Central memory CD8-positive, alpha-beta T cell (primary cell): ENCODE results near the gene BET1L.

Experiments used
- ATAC-seq: fragments of 150-1000 bp; cut with Tn5 transposase; replicated peaks from 2 replicates; pipeline ENCODE4 v1.10.0; 2022; ENCODE audit warnings: mild to moderate bottlenecking, moderate FRiP score, moderate number of reproducible peaks; ENCODE audit not compliant: poor library complexity, severe bottlenecking; ENCODE audit errors: extremely low read depth
- DNase-seq, 2 donors: peaks; one replicate each; pipeline ENCODE4 v3.0.0; 2021; ENCODE audit warnings: low spot score in 2 of 2
- H3K27ac Mint-ChIP-seq: one replicate; pipeline ENCODE4 v1.8.0; 2022; ENCODE audit warnings: low read depth, mild to moderate bottlenecking, moderate library complexity, mixed read lengths
- H3K27me3 Mint-ChIP-seq: one replicate; pipeline ENCODE4 v1.8.0; 2022; ENCODE audit warnings: mixed read lengths
- H3K36me3 Mint-ChIP-seq: one replicate; pipeline ENCODE4 v1.8.0; 2022; ENCODE audit warnings: mild to moderate bottlenecking, moderate library complexity, mixed read lengths; ENCODE audit not compliant: insufficient read depth
- H3K4me1 Mint-ChIP-seq: one replicate; pipeline ENCODE4 v1.8.0; 2022; ENCODE audit warnings: mixed read lengths
- H3K4me3 Mint-ChIP-seq: one replicate; pipeline ENCODE4 v1.8.0; 2022; ENCODE audit warnings: mild to moderate bottlenecking, moderate library complexity, mixed read lengths
- H3K9me3 Mint-ChIP-seq: one replicate; pipeline ENCODE4 v1.8.0; 2022; ENCODE audit warnings: mixed read lengths

BET1L gene

GRCh38 chr11:205221-206001, 1.8 kb downstream of the BET1L start:
- Mint-ChIP-seq H3K4me1 (peaks cover 60% of the 10 kb centered on the region), H3K27me3 (no peaks in the 10 kb centered on the region), H3K4me3 (peak overlapping the region; percentile 91), H3K36me3 (peaks cover 34% of the 10 kb centered on the region), H3K9me3 (no peaks in the 10 kb centered on the region), H3K27ac (peak overlapping the region; percentile 97)
- DNase-seq (peak in 1 of 2 donors; percentile 8), ATAC-seq (no peak)

- H3K4me3 Mint-ChIP-seq, result no peak overlapping the region
- no peak for ATAC-seq
- peaks cover 32% of the 10 kb centered on the region for H3K36me3 Mint-ChIP-seq
- no peak overlapping the region for H3K27ac Mint-ChIP-seq
- no peaks in the 10 kb centered on the region for H3K9me3 Mint-ChIP-seq
- peak in 1 of 2 donors; percentile 12 for DNase-seq
- H3K27me3 Mint-ChIP-seq, result no peaks in the 10 kb centered on the region
- peaks cover 53% of the 10 kb centered on the region for H3K4me1 Mint-ChIP-seq
Observed at GRCh38 chr11:204587-205109, 2.6 kb downstream of the BET1L start.

- DNase-seq (no peak), ATAC-seq (no peak)
- H3K27me3 Mint-ChIP-seq, result no peaks in the 10 kb centered on the region
- no peaks in the 10 kb centered on the region for H3K9me3 Mint-ChIP-seq
- peak overlapping the region; percentile 74 for H3K27ac Mint-ChIP-seq
- H3K4me3 Mint-ChIP-seq, result peak overlapping the region; percentile 10
- H3K4me1 Mint-ChIP-seq, result peaks cover 49% of the 10 kb centered on the region
- H3K36me3 Mint-ChIP-seq, result peaks cover 33% of the 10 kb centered on the region
Observed at GRCh38 chr11:203945-204586, 3.1 kb downstream of the BET1L start.

DNA sequence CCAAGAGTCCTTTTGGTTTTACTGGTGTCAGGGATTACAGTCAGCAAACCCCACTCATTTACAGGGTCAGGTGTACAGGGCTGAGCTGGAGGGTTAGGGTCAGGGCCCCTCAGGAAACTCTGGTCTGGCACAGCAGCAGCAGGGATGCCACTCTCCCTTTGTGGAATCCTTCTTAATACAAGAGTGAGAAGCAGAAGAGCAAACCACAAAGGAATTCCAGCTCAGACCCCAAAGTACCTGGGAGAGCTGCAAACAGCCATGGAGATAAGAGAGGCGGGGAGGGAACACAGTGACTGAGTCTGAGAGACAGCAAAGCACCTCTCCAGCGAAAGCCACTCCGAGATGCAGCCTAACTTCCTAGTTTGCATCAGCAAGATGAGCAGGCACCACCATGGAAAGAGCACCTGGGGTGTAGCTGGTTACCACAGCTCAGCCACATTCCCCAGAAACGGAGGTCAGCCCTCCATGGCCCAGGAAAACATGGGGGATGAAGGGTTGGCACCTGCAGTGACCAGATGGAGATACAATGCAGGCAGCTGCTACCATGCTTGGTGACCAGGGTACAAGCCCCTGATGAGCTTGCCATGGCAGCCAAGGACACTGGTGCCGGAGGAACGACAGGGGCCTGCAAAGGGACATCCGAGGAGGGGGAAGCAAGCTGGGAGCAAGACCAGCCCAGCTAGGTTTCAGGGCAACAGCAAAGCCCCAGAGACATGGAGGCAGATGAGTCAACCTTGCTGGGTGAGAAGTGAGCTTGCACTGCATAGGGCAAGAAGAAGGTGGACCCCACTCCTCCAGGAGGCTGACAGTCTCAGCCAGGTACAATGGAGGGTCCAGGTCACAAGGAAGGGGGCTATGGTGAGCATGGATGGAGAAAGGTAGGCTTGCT, 3.9 kb downstream of the BET1L start:
- peaks cover 46% of the 10 kb centered on the region for H3K4me1 Mint-ChIP-seq
- DNase-seq (no peak), ATAC-seq (no peak)
- H3K9me3 Mint-ChIP-seq, result no peaks in the 10 kb centered on the region
- peak overlapping the region; percentile 74 for H3K27ac Mint-ChIP-seq
- H3K27me3 Mint-ChIP-seq, result no peaks in the 10 kb centered on the region
- H3K4me3 Mint-ChIP-seq, result peak overlapping the region; percentile 10
- peaks cover 31% of the 10 kb centered on the region for H3K36me3 Mint-ChIP-seq

- no peak for DNase-seq
- Mint-ChIP-seq H3K27me3 (no peaks in the 10 kb centered on the region), H3K4me3 (no peak overlapping the region), H3K4me1 (peaks cover 42% of the 10 kb centered on the region), H3K9me3 (no peaks in the 10 kb centered on the region), H3K36me3 (peaks cover 24% of the 10 kb centered on the region), H3K27ac (no peak overlapping the region)
- ATAC-seq, result no peak
Observed at GRCh38 chr11:202490-202889, 4.7 kb downstream of the BET1L start.

DNA sequence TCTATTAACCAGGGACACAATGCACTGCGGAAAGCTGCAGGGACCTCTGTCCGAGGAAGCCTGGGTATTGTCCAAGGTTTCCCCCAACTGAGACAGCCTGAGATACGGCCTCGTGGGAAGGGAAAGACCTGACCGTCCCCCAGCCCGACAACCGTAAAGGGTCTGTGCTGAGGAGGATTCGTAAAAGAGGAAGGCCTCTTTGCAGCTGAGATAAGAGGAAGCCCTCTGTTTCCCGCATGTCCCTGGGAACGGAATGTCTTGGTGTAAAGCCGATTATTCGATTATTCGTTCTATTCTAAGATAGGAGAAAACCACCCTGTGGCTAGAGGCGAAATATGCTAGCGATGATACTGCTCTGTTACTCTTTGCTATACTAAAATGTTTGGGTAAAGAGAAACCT, 5.2 kb downstream of the BET1L start:
- no peak overlapping the region for H3K27ac Mint-ChIP-seq
- H3K4me3 Mint-ChIP-seq, result no peak overlapping the region
- H3K9me3 Mint-ChIP-seq, result no peaks in the 10 kb centered on the region
- H3K27me3 Mint-ChIP-seq, result no peaks in the 10 kb centered on the region
- ATAC-seq, result no peak
- H3K4me1 Mint-ChIP-seq, result peaks cover 37% of the 10 kb centered on the region
- DNase-seq, result peak in 1 of 2 donors; percentile 6
- H3K36me3 Mint-ChIP-seq, result peaks cover 20% of the 10 kb centered on the region

DNA sequence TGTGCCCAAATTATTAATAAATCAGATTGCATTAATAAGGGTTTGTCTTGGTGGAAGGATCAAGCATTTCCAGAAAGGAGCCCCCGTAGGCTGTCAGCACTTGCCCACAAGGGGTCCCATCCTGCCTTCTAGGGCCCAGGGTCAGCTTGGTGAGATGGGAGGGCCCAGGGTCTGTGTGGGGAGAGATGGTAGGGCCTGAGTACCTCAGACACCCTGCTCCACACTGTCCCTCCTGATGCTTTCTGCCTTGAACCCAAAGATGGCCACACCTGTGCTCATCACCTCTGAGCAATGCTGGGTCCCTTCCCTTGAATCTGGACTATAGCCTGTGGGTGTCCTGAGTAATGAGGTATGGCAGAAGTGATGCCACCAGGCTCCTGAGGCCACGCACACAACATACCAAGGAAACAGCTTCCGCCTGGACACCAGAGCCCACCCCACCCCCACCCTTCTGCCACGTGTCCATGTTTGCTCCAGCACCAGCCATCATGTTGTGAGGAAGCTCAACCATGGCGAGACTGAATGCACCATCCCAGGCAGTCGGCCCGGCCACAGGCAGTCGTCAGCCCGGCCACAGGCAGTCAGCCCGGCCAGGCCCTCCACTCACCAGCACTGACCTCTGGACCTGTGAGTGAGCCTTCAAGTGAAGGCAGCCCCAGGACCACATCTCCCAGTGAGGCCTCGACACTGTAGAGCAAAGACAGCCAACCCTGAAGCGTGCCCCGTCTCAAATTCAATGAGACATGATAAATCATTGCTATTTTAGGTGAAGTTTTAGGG, 6.8 kb downstream of the BET1L start:
- Mint-ChIP-seq H3K4me1 (peaks cover 25% of the 10 kb centered on the region), H3K4me3 (no peak overlapping the region), H3K36me3 (peaks cover 12% of the 10 kb centered on the region), H3K9me3 (no peaks in the 10 kb centered on the region), H3K27ac (no peak overlapping the region), H3K27me3 (no peaks in the 10 kb centered on the region)
- DNase-seq (no peak), ATAC-seq (no peak)

DNA sequence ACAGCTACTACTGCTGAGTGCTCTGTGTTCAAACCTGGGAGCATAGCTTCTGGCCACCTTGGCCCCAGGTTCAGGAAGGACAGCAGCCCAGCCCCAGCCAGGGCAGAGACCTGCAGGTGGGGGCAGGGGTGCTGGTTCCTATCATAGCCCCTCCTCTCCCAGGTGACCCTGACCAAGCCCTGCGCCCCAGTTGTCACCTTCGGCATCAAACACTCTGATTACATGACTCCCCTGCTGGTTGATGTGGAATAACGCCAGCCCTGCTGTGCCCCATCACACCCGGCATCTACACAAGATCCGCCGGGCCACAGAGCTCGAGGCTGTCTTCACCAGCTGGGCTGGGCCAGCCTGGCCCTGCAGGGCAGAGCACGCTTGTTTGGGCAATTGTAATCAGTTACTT, 7.4 kb downstream of the BET1L start:
- H3K27me3 Mint-ChIP-seq, result no peaks in the 10 kb centered on the region
- peaks cover 25% of the 10 kb centered on the region for H3K4me1 Mint-ChIP-seq
- no peak overlapping the region for H3K4me3 Mint-ChIP-seq
- no peak overlapping the region for H3K27ac Mint-ChIP-seq
- no peaks in the 10 kb centered on the region for H3K9me3 Mint-ChIP-seq
- DNase-seq (peak in 1 of 2 donors; percentile 12), ATAC-seq (no peak)
- peaks cover 10% of the 10 kb centered on the region for H3K36me3 Mint-ChIP-seq

GRCh38 chr11:199004-199581, 8.1 kb downstream of the BET1L start:
- Mint-ChIP-seq H3K4me3 (no peak overlapping the region), H3K27ac (peak overlapping the region; percentile 30), H3K27me3 (no peaks in the 10 kb centered on the region), H3K36me3 (peaks cover 7% of the 10 kb centered on the region), H3K9me3 (no peaks in the 10 kb centered on the region), H3K4me1 (peaks cover 24% of the 10 kb centered on the region)
- ATAC-seq (no peak), DNase-seq (peak in 1 of 2 donors; percentile 12)

DNA sequence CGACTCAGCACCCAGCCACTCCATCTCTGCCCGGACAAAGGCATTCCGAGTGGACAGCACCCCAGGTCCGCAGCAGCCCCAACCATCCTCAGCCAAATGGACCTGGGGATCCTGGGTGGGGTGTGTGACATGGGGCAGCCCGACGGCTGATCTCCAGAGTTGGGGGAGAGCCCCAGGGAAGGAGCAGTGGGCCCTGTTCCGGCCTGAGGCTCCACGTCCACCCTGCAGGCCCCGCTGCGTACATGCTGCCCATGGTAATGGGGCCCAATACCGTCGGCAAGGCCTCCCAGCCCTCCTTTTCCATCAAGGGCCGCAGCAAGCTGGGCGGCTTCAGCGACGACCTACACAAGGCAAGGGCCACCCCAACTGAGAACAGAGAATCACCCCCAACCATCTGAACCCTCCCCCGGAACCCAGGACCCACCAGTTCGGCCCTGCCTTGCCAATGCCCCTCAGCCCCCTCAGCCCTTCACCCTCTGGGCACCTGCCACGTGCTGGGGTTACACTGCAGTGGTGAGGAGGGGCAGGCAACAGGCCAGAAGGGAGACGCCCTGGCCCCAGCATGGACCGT, 8.9 kb downstream of the BET1L start:
- no peaks in the 10 kb centered on the region for H3K27me3 Mint-ChIP-seq
- ATAC-seq (no peak), DNase-seq (peak in 1 of 2 donors; percentile 11)
- no peak overlapping the region for H3K4me3 Mint-ChIP-seq
- H3K4me1 Mint-ChIP-seq, result peaks cover 16% of the 10 kb centered on the region
- H3K36me3 Mint-ChIP-seq, result peaks cover 3% of the 10 kb centered on the region
- peak overlapping the region; percentile 30 for H3K27ac Mint-ChIP-seq
- no peaks in the 10 kb centered on the region for H3K9me3 Mint-ChIP-seq

GRCh38 chr11:197741-198235, 9.4 kb downstream of the BET1L start:
- Mint-ChIP-seq H3K36me3 (peaks cover 3% of the 10 kb centered on the region), H3K27ac (no peak overlapping the region), H3K4me1 (peaks cover 11% of the 10 kb centered on the region), H3K27me3 (no peaks in the 10 kb centered on the region), H3K9me3 (no peaks in the 10 kb centered on the region), H3K4me3 (no peak overlapping the region)
- ATAC-seq (no peak), DNase-seq (peak in 1 of 2 donors; percentile 11)
